Activated CD4-positive, alpha-beta T cell treated with anti-CD3 and anti-CD28 coated beads for 1 hour (primary cell): ENCODE results near the gene ZDHHC14.

Experiments
- DNase-seq: peaks from one replicate; pipeline ENCODE4 v3.0.0-alpha.2; 2020

The ZDHHC14 gene

DNA sequence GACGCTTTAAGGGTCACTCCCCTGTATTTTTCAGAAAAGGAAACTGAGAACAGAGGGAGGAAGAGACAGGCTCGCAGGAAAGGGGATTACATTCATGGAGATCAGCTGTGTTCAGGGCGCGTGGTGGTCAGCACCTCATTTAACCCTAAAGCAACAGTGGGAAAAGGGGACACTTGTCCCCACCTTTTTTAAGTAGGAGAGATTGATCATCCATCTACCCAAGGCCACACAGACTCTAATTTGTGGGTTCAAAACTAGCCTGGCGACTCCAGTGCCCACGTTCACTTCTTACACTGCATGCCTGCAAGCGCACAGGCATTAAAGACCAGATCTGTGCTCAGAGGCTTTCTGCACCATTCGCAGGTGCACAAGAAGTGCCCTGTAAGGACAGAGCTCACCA is 274.1 kb downstream of the ZDHHC14 start:
- no peak for DNase-seq

DNA sequence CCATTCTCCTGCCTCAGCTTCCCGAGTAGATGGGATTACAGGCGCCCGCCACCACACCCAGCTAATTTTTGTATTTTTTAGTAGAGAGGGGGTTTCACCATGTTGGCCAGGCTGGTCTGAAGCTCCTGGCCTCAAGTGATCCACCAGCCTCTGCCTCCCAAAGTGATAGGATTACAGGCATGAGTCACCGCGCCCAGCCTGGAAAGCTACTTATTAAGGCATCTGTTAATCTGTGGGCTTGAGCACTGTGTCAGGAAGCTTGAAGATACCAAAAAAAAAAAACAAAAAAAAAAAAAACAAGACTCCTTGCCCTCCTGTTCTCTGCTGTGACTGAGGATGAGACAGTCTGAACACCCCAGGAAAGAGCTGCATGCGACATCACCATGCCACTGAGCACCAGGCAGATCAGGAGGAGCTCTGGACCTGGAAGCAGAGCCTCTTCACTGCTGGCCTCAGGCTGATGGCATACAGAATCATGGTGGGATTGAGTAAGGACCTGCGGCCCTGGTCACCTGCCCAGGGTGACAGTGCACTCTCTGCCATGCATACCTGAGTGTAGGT is 275.5 kb downstream of the ZDHHC14 start:
- no peak for DNase-seq

GRCh38 chr6:157657754-157658153 is 276.8 kb downstream of the ZDHHC14 start:
- DNase-seq = no peak

- no peak for DNase-seq
Observed at GRCh38 chr6:157658301-157658700, 277.3 kb downstream of the ZDHHC14 start.

GRCh38 chr6:157659536-157660271 is 278.7 kb downstream of the ZDHHC14 start:
- no peak for DNase-seq

DNA sequence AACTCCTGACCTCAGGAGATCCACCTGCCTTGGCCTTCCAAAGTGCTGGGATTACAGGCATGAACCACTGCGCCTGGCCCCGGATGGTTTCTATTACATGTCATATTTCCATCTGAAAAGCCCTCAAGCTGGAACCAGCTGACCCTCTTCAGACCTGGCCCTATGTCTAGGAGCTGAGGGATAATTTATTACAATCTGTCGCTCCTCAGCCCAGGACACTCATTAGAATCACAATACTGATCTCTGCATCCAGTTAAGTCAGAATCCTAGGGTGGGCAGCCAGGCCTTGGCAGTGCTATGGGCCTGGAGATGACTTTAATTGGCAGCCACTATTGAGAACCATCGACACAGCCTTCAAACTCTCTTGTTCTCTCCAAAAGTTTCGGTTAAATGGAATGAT is 279.4 kb downstream of the ZDHHC14 start:
- no peak for DNase-seq

DNA sequence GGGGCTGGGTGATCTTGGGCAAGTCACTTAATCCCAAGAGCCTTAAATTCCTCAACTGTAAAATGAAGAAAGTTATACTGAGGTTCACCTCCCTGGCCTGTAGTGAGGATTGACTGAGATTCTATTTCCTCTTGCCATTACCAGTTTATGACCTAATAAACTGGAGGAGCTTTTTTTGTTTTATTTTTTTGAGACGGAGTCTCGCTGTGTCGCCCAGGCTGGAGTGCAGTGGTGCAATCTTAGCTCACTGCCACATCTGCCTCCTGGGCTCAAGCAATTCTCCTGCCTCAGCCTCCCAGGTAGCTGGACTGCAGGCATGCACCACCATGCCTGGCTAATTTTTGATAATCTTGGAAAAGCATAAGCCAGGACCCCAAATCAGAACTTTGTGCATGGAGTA is 280.7 kb downstream of the ZDHHC14 start:
- DNase-seq = no peak

DNA sequence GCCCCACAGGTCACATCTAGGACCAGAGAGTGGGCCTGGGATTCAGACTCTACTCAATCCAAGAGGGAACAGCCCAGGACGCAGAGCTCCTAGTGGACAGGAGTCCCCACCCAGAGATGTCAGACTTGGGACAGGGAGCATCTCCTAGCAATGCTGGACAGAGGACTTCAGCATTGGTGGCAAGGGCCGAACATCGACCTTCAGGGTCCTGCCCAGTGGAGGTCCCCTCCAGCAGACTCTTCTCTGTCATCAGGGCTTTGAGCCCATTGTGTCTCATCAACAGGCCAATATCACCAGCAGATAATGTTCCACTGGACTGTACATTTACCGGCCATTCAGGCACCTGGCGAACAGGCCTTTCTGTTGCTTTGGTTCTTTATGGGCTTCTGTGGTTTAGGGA is 282.3 kb downstream of the ZDHHC14 start:
- DNase-seq = no peak

- DNase-seq = no peak
Observed at GRCh38 chr6:157665180-157665579, 284.2 kb downstream of the ZDHHC14 start.

DNA sequence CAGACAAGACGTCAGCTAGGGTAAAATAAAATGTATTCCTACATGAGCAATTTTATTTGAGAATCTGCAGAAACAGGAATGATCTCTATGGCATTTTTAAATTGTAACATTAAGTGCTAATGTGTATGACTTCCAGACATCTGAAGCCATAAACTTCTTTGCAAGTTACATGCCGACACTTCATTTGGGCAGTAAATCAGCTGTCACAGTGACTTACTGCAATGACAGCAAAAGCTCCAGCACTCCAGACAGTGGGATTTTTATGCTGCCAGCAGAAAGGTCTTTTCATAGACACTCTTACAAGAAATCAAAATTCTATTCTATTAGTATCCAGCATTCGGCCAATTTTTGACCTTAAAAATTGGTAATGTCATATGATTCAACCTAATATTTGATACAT is 285.7 kb downstream of the ZDHHC14 start:
- DNase-seq = no peak

DNA sequence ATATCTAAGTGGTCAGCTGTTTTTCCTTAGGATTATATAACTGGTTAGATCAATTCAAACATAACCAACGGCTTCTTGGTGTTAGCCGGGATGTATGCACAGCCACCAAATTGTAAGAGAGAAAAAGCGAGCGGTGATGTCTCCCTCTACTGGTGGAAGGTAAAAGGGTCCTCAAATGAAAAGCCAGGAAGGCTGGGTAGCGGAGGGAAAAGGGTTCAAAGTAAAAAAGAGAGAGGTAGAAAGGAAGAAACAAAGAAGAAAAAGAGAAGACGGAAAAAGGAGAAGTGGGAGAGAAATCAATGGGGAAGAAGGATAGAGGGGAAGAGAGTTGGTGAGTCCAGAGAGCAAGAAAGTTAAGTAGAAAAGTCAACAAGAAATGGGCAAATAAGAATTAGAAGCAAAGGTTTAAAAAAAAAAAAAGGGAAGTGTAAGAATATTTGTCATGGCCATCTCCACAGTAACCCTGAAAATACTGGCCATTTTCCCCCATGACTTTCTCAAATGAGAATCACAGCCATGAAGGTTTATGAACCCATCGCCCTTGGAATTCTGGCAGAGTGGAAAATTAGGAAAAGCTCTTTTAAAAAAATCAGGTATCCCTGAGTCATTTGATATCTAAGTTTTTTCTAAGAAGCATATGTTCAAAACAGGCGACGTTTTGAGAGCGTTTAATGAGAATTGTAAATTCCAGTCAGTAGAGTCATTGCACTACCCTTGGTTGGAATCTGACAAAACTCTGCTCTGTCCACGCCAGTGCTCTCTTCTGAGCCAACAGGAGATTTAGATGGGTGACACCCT is 286.4 kb downstream of the ZDHHC14 start:
- peak; percentile 29 for DNase-seq

- no peak for DNase-seq
Observed at GRCh38 chr6:157668009-157668401, 287.0 kb downstream of the ZDHHC14 start.

- DNase-seq = no peak
Observed at GRCh38 chr6:157668713-157669112, 287.7 kb downstream of the ZDHHC14 start.

DNA sequence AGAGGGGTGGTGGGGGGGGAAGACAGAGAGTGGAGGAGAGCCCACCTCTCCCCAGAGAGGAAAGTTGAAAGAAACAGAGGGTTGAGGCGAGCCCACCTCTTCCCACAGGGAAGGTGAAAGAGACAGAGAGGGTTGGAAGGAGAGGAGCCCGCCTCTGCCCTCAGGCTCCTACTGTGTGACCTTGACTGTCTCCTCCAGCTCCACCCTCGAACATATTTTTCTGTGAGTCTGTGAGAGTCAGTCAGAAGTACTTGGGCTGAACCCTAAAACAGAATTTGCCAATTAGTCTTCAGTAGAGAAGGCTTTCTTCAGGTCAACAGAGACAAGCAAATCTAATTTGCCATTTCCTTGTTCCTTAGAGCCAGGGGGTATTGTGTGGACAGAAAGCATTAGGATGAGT is 288.3 kb downstream of the ZDHHC14 start:
- no peak for DNase-seq

DNA sequence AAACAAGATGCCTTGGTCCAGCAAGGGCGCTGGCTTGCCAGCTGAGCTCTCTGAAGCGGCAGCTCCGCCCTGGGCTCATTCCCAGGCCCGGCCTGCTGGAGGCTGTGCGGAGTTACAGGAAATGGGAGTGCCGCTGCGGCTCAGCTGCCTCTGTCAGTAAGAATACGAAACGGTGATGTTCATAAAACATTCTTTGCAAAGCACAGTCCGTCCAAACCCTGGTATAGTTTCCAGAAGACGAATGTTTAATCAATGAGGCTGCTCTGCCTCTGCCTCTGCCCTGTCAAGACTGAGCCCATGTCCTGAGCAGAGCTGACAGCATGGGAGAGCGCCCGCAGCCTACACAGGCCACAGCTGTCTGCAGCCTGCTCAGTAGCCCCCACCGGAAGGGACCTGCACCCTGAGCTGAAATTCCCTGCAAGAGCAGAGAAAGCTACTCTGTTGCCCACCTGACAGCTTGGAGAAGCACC is 288.8 kb downstream of the ZDHHC14 start:
- DNase-seq = no peak

DNA sequence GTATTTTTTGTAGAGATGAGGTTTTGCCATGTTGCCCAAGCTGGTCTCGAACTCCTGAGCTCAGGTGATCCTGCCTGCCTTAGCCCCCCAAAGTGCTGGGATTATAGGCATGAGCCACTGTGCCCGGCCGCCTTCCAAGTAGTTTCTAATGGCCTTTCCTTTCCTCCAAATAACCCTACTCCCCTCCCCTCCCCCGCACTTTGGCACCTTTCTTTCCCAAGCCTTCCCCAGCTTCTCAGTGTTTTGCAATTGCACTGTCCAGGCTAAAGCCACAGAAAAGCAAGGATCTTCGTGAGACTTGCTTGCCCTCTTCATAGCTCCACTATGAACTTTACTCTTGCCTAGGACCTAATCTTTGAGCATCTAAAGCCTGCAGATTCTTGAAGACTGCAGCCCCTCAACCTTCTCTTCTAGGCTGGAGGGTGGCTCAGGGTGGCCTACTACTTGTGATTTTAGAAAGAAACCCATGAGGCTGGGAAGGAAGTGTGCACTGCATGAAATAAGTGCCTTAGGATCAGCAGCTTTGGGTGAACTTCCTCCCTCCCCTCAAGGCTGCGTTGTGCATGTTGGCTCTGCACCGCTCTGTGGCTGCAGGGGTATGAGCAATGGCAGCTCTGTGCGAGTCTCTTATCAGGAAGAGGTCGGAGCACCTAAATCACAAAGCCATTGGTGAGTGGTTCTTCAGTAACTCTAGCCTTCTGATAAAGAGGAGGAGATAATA is 289.6 kb downstream of the ZDHHC14 start:
- no peak for DNase-seq

DNA sequence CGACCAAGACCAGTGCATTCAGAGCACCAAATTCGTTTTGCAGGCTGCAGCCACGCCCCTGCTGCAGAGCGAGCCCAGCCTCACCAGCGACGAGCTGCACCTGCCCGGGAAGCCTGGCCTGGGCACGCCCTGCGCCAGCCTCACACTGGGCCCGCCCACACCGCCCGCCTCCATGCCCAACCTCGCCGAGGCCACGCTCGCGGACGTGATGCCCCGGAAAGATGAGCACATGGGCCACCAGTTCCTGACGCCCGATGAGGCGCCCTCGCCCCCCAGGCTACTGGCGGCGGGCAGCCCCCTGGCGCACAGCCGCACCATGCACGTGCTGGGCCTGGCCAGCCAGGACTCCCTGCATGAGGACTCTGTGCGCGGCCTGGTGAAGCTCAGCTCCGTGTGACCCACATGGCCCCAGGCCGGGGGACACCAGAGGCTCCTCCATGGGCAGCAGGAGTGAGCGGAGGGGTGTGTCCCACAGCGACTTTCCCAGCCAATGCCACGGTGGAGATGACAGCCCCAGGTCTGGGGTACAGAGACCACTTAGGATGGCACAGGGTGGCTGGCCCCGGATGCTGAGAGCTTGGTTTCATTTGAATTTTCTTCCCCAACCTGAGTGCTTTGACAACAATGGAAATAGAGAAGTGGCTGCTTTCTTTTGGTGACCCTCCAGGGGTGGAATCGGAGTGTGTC is 291.9 kb downstream of the ZDHHC14 start:
- no peak for DNase-seq

- no peak for DNase-seq
Observed at GRCh38 chr6:157673596-157673995, 292.6 kb downstream of the ZDHHC14 start.

DNA sequence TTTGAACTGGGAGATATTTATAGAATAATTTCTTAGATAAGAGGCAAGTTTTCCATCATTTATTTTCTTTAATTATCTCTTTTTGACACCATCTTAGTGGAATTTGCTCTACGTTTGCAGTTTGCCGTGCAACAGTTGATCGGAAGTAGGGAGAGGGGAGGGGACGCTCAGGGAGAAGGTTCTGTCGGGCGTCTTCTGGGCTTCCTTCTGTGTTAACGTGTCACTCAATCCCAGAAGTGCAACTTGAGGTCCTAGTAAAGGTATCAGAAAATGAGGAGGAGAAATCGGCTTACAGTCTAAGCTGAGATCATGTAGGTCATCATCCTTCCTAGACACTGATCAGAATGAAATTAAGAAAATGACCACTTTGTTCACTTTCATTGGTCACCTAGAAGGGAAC is 293.1 kb downstream of the ZDHHC14 start:
- no peak for DNase-seq

DNA sequence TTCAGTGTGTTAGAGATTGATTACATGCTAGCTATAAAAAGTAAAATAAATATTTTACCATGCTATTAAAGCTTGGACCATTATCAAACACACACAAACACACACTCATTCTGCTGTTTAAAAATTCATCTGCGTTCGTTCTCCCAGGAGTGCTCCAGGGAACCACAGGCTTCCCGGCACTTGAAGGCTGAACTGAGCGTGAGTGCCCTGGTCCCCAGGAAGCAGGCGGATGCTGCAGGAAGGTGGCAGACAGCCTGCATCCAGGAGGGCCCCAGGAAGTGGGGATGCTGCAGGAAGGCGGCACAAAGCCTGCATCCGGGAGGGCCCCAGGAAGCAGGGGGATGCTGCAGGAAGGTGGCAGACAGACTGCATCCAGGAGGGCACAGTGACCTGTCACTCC is 294.8 kb downstream of the ZDHHC14 start:
- no peak for DNase-seq

GRCh38 chr6:157676241-157676640 is 295.3 kb downstream of the ZDHHC14 start:
- no peak for DNase-seq

DNA sequence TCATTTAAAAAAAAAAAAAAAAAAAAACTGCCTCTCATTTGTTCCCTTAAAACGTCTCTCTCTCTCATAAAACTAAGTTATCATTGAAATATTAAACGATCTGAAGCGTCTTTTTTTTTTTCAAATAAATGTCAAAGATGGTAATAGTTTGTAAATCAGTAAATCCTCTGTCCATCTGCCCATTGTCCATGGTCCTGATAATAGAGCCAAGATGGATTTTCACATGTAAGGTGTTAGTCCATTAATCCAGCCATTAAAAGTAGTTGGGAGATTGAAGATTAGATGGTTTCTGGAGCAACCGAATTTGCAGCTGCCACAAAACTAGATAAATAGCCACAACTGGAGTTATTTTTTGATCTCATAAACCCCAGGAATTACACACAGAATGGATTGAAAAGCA is 296.2 kb downstream of the ZDHHC14 start:
- DNase-seq = no peak
